Large intestine (tissue), 3 donors: ENCODE data around the gene IGF1R. TPM values are rescaled to one million over a fixed set of nuclear protein-coding genes. Genes with fewer than 3 reads are reported as not detected.

ENCODE experiments used
- DNase-seq, 2 donors: peaks; one replicate each; pipeline versions ENCODE4 v3.0.0 to v3.0.0-alpha.2; 2013
- H3K27ac ChIP-seq: one replicate; pipeline ENCODE4 v1.5.1; 2013; ENCODE audit warnings: low read length
- H3K27me3 ChIP-seq: 2 replicates; pipeline ENCODE4 v1.6.1; 2013; ENCODE audit warnings: low read length; ENCODE audit not compliant: control insufficient read depth, insufficient read depth
- H3K36me3 ChIP-seq: 2 replicates; pipeline ENCODE4 v1.6.1; 2013; ENCODE audit warnings: low read length; ENCODE audit not compliant: control insufficient read depth, insufficient read depth
- H3K4me1 ChIP-seq: one replicate; pipeline ENCODE4 v1.6.1; 2013; ENCODE audit warnings: low read length; ENCODE audit not compliant: control insufficient read depth, insufficient read depth
- H3K4me3 ChIP-seq: one replicate; pipeline ENCODE4 v1.5.1; 2013; ENCODE audit warnings: low read length
- H3K9me3 ChIP-seq: one replicate; pipeline ENCODE4 v1.6.1; 2013; ENCODE audit warnings: mild to moderate bottlenecking, low read depth, low read length, moderate library complexity; ENCODE audit not compliant: control insufficient read depth
- WGBS: methylation state at CpG from one replicate; pipeline ENCODE4 v1.1.5; 2013; ENCODE audit warnings: low lambda C conversion rate; ENCODE audit not compliant: insufficient coverage; 5-methylcytosine and 5-hydroxymethylcytosine counted together
- polyA plus RNA-seq: library from polyadenylated mRNA; unstranded; fragments of 120-200 nt; gene quantifications from one replicate; pipeline ENCODE4 v1.2.1, GENCODE V29; 2013

IGF1R gene
- polyA plus RNA-seq, 1 donor = 22.5 TPM

DNA sequence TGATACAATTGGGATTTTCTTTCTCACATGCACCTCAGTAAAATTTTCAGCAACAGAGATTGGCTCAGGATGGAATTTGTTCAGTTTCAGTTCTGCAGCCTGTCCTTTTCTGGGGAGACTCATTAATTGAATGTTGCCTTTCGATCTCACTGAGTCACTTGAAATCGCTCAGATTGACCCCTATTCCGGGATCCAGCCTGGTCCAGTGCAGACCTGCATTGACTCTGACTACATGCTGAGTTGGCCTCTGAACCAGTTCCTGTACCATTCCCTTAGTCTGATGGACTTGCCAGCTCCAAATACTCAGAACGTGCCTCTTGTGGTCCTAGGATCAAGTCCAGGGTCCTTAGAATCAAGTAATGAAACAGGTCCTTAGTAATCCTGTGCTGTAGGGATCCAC, 9.4 kb downstream of the IGF1R start:
- Histone ChIP-seq H3K4me3 (no peak overlapping the region), H3K4me1 (peaks cover 2% of the 10 kb centered on the region), H3K36me3 (no peaks in the 10 kb centered on the region), H3K9me3 (no peaks in the 10 kb centered on the region), H3K27ac (no peak overlapping the region), H3K27me3 (no peaks in the 10 kb centered on the region)
- no CpG with 5 or more reads among the region's 4 CpGs for WGBS
- DNase-seq = no peak

- no peaks in the 10 kb centered on the region for H3K36me3 ChIP-seq
- H3K27me3 ChIP-seq = no peaks in the 10 kb centered on the region
- no peak overlapping the region for H3K4me3 ChIP-seq
- H3K9me3 ChIP-seq = no peaks in the 10 kb centered on the region
- peak; percentile 40 to 64 for DNase-seq
- 14% methylated on average over 1 of the region's 7 CpGs for WGBS
- H3K4me1 ChIP-seq = peaks cover 2% of the 10 kb centered on the region
- H3K27ac ChIP-seq = no peak overlapping the region
Measured at GRCh38 chr15:98658831-98659699, 10.7 kb downstream of the IGF1R start.

- H3K27me3 ChIP-seq = no peaks in the 10 kb centered on the region
- no peaks in the 10 kb centered on the region for H3K36me3 ChIP-seq
- H3K4me1 ChIP-seq = peaks cover 2% of the 10 kb centered on the region
- no peaks in the 10 kb centered on the region for H3K9me3 ChIP-seq
- H3K4me3 ChIP-seq = no peak overlapping the region
- no peak overlapping the region for H3K27ac ChIP-seq
- DNase-seq = no peak
- 90% methylated on average over 1 of the region's 3 CpGs for whole genome bisulfite sequencing
Measured at GRCh38 chr15:98660055-98660454, 11.7 kb downstream of the IGF1R start.

GRCh38 chr15:98663045-98663444, 14.7 kb downstream of the IGF1R start:
- Histone ChIP-seq H3K4me3 (no peak overlapping the region), H3K9me3 (no peaks in the 10 kb centered on the region), H3K27me3 (no peaks in the 10 kb centered on the region), H3K36me3 (no peaks in the 10 kb centered on the region), H3K4me1 (peaks cover 2% of the 10 kb centered on the region), H3K27ac (no peak overlapping the region)
- DNase-seq = no peak
- 60% methylated on average over 1 of the region's 6 CpGs for WGBS

GRCh38 chr15:98663606-98664005, 15.3 kb downstream of the IGF1R start:
- Histone ChIP-seq H3K27ac (no peak overlapping the region), H3K4me3 (no peak overlapping the region), H3K9me3 (no peaks in the 10 kb centered on the region), H3K4me1 (peaks cover 2% of the 10 kb centered on the region), H3K36me3 (no peaks in the 10 kb centered on the region), H3K27me3 (no peaks in the 10 kb centered on the region)
- no peak for DNase-seq
- WGBS = no CpG with 5 or more reads among the region's 8 CpGs

GRCh38 chr15:98666441-98666840, 18.1 kb downstream of the IGF1R start:
- no peak for DNase-seq
- Histone ChIP-seq H3K4me1 (peaks cover 7% of the 10 kb centered on the region), H3K27ac (no peak overlapping the region), H3K36me3 (peaks cover 2% of the 10 kb centered on the region), H3K27me3 (no peaks in the 10 kb centered on the region), H3K4me3 (no peak overlapping the region), H3K9me3 (no peaks in the 10 kb centered on the region)
- 96% methylated on average over 5 of the region's 6 CpGs for WGBS

GRCh38 chr15:98666841-98667240, 18.5 kb downstream of the IGF1R start:
- WGBS = 86% methylated on average over 2 of the region's 7 CpGs
- H3K4me3 ChIP-seq = no peak overlapping the region
- peaks cover 2% of the 10 kb centered on the region for H3K36me3 ChIP-seq
- H3K4me1 ChIP-seq = peaks cover 7% of the 10 kb centered on the region
- no peaks in the 10 kb centered on the region for H3K9me3 ChIP-seq
- no peak overlapping the region for H3K27ac ChIP-seq
- no peak for DNase-seq
- H3K27me3 ChIP-seq = no peaks in the 10 kb centered on the region

GRCh38 chr15:98667521-98668179, 19.3 kb downstream of the IGF1R start:
- no peaks in the 10 kb centered on the region for H3K27me3 ChIP-seq
- 80% methylated on average over 2 of the region's 13 CpGs for WGBS
- H3K4me3 ChIP-seq = no peak overlapping the region
- H3K9me3 ChIP-seq = no peaks in the 10 kb centered on the region
- no peak overlapping the region for H3K27ac ChIP-seq
- H3K4me1 ChIP-seq = peaks cover 7% of the 10 kb centered on the region
- H3K36me3 ChIP-seq = peaks cover 2% of the 10 kb centered on the region
- no peak for DNase-seq

DNA sequence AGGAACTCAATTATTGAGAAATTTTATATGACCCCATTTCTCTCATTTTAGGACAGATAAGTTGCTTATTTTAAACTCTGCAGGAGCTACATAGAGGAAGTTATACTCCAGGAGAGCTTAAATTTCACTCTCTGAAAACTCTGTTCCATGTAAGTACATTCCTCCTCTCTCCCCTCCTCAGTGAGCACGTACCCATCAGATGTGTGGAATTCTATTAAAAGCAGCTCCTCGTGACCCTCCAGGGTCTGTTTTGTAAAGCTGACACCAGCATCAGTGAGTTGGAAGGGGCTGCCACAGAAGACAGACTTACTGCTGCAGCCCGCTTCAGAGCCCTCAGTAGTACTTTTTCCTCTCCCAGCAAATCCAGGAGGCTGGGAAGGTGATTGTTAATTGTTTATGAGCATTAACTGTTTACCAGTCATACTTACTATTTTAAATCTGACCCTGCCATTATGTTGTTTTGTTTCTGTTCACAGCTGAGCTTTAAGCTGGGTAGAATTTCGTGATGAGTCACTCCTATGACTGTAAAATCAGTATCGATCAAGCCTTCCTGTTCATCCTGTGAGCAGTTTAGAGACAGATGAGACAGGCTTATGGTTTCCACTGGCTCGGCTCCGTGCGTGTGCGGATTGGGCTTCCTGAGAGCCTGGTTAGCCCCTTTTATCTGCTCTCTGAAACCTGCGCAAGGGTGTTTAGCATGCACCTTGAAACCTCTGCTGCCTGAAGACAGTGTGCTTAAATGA, 20.4 kb downstream of the IGF1R start:
- Histone ChIP-seq H3K27me3 (no peaks in the 10 kb centered on the region), H3K4me3 (no peak overlapping the region), H3K36me3 (peaks cover 2% of the 10 kb centered on the region), H3K9me3 (no peaks in the 10 kb centered on the region), H3K27ac (no peak overlapping the region), H3K4me1 (peaks cover 7% of the 10 kb centered on the region)
- DNase-seq = no peak
- no CpG with 5 or more reads among the region's 10 CpGs for WGBS

GRCh38 chr15:98669638-98670037, 21.3 kb downstream of the IGF1R start:
- Histone ChIP-seq H3K27ac (no peak overlapping the region), H3K4me1 (peaks cover 7% of the 10 kb centered on the region), H3K36me3 (peaks cover 2% of the 10 kb centered on the region), H3K27me3 (no peaks in the 10 kb centered on the region), H3K4me3 (no peak overlapping the region), H3K9me3 (no peaks in the 10 kb centered on the region)
- DNase-seq = no peak
- no CpG with 5 or more reads among the region's 7 CpGs for WGBS
